HCT116 (cell line): ENCODE measurements around the gene TLR8.

ENCODE experiments used
- EGR1 ChIP-seq: IDR thresholded peaks from 2 replicates; pipeline ENCODE4 v1.6.1; 2012; ENCODE audit warnings: low read depth
- ELF1 ChIP-seq: IDR thresholded peaks from 2 replicates; pipeline ENCODE4 v1.6.1; 2012; ENCODE audit warnings: low read depth, borderline replicate concordance
- EZH2 ChIP-seq: fragments of 200-600 bp; sonication (generic); IDR thresholded peaks from 2 replicates; pipeline ENCODE4 v1.6.1; 2017; ENCODE audit warnings: antibody characterized with exemption, mixed run types
- POLR2A ChIP-seq: IDR thresholded peaks from 2 replicates; pipeline ENCODE4 v1.7.0; 2011; ENCODE audit warnings: borderline replicate concordance; ENCODE audit not compliant: insufficient read depth, insufficient read length; ENCODE audit errors: extremely low read depth
- YY1 ChIP-seq: IDR thresholded peaks from 2 replicates; pipeline ENCODE4 v1.6.1; 2011; ENCODE audit warnings: low read length, low read depth, moderate library complexity, mild to moderate bottlenecking; ENCODE audit not compliant: insufficient replicate concordance; ENCODE audit errors: extremely low read depth
- TF ChIP-seq, protein P1 (sequence below), 3 experiments: fragments of 200-600 bp in 1 of 3; sonication (generic) in 1 of 3; IDR thresholded peaks in 2 of 3; conservative IDR thresholded peaks in 1 of 3; 2 replicates each; pipeline ENCODE4 v1.5.1; 2012 to 2017; ENCODE audit warnings: low read depth in 2 of 3, low read length in 2 of 3, antibody characterized with exemption in 1 of 3, borderline replicate concordance in 1 of 3, control low read depth in 1 of 3, mild to moderate bottlenecking in 1 of 3, mixed read lengths in 1 of 3, mixed run types in 1 of 3, moderate library complexity in 1 of 3; ENCODE audit not compliant: insufficient read depth in 1 of 3
- TF ChIP-seq, protein P2 (sequence below): IDR thresholded peaks from 2 replicates; pipeline ENCODE4 v1.6.1; 2012

- TF ChIP-seq, protein P1, sequence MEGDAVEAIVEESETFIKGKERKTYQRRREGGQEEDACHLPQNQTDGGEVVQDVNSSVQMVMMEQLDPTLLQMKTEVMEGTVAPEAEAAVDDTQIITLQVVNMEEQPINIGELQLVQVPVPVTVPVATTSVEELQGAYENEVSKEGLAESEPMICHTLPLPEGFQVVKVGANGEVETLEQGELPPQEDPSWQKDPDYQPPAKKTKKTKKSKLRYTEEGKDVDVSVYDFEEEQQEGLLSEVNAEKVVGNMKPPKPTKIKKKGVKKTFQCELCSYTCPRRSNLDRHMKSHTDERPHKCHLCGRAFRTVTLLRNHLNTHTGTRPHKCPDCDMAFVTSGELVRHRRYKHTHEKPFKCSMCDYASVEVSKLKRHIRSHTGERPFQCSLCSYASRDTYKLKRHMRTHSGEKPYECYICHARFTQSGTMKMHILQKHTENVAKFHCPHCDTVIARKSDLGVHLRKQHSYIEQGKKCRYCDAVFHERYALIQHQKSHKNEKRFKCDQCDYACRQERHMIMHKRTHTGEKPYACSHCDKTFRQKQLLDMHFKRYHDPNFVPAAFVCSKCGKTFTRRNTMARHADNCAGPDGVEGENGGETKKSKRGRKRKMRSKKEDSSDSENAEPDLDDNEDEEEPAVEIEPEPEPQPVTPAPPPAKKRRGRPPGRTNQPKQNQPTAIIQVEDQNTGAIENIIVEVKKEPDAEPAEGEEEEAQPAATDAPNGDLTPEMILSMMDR (IDR thresholded peaks at IDR 0.05 in 2 of 3, conservative IDR thresholded peaks at IDR 0.05 in 1 of 3; ENCODE audit: borderline replicate concordance in 1 of 3, insufficient read depth in 1 of 3, low read depth in 2 of 3, low read length in 2 of 3): no peak
- TF ChIP-seq YY1: no peak
- no peak for TF ChIP-seq EGR1
- TF ChIP-seq POLR2A: no peak
- TF ChIP-seq EZH2: no peak
- TF ChIP-seq, protein P2, sequence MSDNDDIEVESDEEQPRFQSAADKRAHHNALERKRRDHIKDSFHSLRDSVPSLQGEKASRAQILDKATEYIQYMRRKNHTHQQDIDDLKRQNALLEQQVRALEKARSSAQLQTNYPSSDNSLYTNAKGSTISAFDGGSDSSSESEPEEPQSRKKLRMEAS: no peak
- TF ChIP-seq ELF1: no peak
These were observed 10.6 kb upstream of the TLR8 start for GRCh38 chrX:12895866-12896265.
